Cortex of kidney (tissue), 1 donor: Measurements from ENCODE around the gene UGCG.
"Not testable (repeated sequence)": the region's sequence is repeated elsewhere in the genome, so short reads cannot be mapped to it uniquely, and the experiment has no call there.

Experiments used
- DNase-seq: peaks from one replicate; lab custom pipeline; 2025; lab: John Stamatoyannopoulos, UW

UGCG gene

DNA sequence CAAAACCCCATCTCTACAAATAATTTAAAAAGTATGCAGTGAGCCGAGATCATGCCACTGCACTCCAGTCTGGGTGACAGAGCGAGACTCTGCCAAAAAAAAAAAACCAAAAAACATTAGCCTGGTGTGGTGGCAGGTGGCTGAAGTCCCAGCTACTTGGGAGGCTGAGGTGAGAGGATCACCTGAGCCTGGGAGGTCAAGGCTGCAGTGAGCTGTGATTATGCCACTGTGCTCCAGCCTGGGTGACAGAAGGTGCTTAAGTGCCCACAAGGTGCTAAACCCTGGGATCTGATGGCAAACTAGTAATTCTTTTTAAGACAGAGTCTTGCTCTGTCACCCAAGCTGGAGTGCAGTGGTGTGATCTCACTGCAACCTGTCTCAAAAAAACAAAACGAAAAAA is 5.7 kb upstream of the UGCG start:
- not testable (repeated sequence) for DNase-seq

GRCh38 chr9:111891910-111892499 is 4.6 kb upstream of the UGCG start:
- DNase-seq, result no peak

GRCh38 chr9:111896942-111897600 is 457 bp downstream of the UGCG start:
- no peak for DNase-seq

DNA sequence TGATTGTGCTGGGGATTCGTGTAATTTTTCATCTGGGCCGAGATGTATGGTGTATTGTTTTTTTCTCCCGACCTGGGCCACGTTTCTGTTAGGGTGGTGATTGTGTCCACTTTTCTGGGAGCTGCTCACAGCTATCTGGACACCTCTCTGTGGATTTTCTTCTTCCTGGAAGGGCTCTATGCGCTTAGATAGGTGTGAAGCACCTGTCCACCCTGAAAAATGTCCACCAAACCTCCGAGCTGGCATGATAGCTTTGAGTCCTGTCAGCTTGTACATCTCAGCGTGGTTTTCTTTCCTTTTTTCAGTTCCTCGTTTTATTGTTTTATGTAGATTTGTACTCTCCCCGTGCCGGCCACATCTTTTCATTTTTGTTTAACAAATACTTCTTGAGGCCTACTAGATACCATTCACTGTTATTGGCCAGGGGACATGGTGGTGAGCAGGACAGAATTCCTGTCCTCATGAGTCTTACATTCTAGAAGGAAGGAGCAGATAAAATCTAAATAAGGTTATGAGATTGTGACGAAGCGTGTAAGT is 1.1 kb downstream of the UGCG start:
- no peak for DNase-seq

- no peak for DNase-seq
These were observed 1.9 kb downstream of the UGCG start for GRCh38 chr9:111898331-111899096.

- no peak for DNase-seq
These were observed 3.7 kb downstream of the UGCG start for GRCh38 chr9:111900151-111900857.

GRCh38 chr9:111900858-111901612 is 4.4 kb downstream of the UGCG start:
- DNase-seq, result no peak

DNA sequence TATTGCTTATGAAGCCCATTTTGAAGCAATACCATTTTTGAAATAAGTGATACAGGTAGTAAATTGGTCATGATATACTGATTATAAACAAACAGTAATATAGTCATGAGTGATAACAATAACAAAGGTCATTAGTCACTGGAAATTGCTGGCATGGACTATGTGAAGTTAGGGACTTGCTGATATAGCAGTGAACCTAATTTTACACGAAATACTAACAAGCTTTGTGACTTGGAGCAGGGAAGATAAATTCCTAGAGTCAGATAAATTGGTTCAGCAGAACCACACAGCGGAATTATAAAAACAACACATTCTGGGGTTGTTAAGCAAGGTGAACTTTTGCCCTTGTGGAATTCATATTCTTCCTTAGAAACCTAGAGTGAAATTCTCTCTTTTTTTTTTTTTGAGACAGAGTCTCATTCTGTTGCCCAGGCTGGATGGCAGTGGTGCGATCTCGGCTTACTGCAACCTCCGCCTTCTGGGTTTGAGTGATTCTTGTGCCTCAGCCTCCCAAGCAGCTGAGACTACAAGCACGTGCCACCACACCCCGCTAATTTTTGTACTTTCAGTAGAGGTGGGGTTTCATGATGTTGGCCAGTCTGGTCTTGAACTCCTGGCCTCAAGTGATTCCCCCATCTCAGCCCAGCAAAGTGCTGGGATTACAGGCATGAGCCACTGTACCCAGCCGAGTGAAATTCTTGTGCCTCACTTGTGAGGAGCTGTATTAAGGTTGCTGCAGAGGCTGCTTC is 6.0 kb downstream of the UGCG start:
- DNase-seq, result no peak

DNA sequence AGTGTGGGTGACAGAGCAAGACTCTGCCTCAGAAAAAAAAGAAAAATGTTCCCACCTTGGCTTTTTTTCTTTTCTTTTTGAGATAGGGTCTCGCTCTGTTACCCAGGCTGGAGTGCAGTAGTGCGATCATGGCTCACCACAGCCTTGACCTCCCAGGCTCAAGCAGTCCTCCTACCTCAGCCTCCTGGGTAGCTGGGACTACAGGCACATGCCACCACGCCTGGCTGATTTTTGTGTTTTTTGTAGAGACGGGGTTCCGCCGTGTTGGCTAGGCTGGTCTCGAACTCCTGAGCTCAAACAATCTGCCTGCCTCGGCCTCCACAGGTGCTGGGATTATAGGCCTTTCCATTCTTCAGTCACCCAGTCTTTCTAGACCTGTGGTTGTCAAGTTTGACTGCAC is 6.9 kb downstream of the UGCG start:
- not testable (repeated sequence) for DNase-seq

DNA sequence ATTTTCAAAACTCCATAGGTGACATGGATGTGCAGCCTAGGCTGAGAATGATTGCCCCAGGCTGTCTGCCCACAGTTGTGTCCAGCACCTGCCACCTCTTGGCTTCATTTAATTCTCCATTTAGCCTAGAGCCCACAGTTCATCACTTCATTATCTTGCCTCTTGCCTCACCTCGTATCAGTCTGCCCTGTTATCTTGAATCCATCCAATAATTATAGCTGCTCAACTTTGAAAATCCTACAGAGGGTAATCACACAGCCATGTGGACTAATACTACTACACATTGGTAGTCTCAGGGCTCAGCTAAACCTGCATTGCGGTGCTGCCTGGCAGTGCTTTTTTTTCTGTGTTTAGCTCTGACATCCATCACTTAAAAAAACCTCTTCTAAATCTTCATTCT is 7.4 kb downstream of the UGCG start:
- DNase-seq, result no peak

DNA sequence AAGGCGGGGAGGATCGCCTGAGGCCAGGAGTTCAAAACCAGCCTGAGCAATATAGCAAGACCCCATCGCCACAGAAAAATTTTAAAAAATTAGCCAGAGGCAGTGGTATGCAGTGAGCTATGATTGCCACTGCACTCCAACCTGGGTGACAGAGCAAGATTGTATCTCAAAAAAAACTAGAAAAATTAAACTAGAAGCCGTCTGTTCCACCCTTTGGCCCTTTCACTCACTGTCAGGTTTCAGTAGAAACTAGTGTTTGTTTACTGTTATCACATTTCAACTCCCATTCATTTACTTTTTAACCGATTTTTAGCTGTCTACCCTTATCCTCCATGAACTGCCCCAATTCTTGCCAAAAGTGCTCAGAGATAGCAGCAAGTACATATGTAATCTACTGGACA is 8.3 kb downstream of the UGCG start:
- DNase-seq, result no peak

DNA sequence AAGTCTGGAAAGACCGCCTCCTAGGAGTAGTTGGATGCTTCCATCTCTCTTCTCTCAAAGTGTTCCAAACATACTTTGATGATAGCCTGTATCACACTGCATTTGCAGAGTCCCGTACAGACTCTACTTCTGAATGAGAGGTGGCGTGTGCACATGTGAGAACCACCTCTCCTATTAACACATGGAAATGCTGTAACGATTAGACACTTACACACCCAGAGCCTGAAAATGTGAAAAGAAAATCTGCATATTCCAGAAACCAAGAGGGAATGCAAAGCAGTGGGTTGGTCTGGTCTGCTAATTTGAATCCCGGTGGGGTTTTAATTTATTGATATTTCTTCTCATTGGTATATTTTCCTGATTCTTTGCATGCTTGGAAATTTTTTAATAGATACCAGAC is 10.5 kb downstream of the UGCG start:
- no peak for DNase-seq

GRCh38 chr9:111909444-111909843 is 12.8 kb downstream of the UGCG start:
- no peak for DNase-seq

- DNase-seq, result no peak
These were observed 13.8 kb downstream of the UGCG start for GRCh38 chr9:111910428-111910827.

DNA sequence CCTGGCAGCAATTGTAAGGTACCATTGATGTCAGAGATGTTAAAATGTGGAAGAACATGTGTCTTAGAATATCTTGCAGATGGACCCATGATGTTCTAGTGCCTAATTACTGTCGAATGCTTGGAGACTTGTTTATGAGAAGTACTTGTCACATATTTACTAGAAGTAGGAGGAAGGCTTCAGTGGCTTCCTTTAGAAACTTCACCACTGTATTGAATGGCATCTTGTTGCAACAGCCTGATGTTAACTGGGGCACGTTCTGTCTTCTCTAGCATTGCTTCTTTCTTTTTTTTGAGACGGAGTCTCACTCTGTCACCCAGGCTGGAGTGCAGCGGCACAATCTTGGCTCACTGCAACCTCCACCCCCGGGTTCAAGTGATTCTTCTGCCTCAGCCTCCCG is 16.5 kb downstream of the UGCG start:
- DNase-seq, result no peak

GRCh38 chr9:111914749-111915424 is 18.3 kb downstream of the UGCG start:
- DNase-seq, result no peak

DNA sequence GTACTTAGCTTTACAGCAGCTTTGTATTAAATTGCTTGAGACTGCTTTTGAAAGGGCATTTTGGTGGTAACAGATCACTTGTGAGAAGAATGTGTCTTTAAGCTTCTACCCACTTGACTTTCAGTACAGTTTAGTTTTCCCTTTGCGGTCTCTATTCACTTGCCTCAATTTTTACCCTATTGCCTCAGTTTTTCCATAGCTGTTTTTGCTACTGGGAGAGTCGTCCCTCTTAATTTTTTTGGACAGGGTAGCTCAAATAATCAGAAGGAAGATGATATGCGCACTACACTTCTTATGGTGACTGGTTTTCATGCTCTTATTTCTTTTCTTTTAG is 18.8 kb downstream of the UGCG start:
- no peak for DNase-seq

- no peak for DNase-seq
These were observed 19.6 kb downstream of the UGCG start for GRCh38 chr9:111916234-111916645.

DNA sequence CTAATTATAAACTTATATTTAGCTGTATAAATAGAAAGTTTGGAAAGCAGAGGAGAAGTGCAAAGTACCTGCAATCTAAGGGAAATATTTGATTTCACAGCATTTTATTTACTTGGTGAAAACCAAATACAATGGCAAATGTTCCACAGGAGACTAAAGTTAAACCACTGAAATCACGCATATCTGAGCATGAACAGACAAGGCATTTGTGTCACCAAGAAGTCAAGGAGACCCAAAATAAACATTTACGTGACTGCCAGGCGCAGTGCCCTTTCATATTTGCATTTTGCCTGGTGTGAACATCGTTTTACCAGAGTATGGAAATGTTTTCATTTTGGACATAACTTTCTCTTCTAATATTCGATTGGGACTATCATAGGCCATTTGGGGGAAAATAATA is 20.6 kb downstream of the UGCG start:
- no peak for DNase-seq

GRCh38 chr9:111917980-111918379 is 21.4 kb downstream of the UGCG start:
- no peak for DNase-seq

DNA sequence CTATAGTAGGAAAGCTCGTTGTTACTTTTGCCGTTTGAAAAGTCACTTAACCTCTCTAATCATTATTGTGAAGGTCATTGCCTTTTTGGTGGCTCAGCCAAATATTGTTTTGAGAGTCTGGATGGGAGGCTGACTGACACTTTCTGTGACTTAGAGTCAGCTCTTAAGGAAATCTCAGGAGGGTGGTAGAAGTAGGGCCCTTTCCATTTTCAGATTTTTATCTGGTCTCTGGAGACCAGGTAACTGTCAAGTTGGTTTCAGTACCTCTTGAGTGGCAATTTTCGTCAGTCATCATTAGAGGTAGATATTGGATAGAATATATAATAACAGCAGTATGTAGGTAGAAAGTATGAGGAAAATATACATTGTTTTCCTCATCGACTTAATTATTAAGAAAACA is 23.3 kb downstream of the UGCG start:
- no peak for DNase-seq
